Stimulated activated CD8-positive, alpha-beta memory T cell treated with anti-CD3 and anti-CD28 coated beads, Interleukin-7, amount 100 ng/mL, for 24 hours (primary cell): ENCODE results near the gene GALNT7.
"Not testable (repeated sequence)": the region's sequence is repeated elsewhere in the genome, so short reads cannot be mapped to it uniquely, and the experiment has no call there.

Experiments
- DNase-seq: peaks from one replicate; pipeline ENCODE4 v3.0.0-alpha.2; 2020; ENCODE audit warnings: low read depth

GALNT7 gene, protein sequence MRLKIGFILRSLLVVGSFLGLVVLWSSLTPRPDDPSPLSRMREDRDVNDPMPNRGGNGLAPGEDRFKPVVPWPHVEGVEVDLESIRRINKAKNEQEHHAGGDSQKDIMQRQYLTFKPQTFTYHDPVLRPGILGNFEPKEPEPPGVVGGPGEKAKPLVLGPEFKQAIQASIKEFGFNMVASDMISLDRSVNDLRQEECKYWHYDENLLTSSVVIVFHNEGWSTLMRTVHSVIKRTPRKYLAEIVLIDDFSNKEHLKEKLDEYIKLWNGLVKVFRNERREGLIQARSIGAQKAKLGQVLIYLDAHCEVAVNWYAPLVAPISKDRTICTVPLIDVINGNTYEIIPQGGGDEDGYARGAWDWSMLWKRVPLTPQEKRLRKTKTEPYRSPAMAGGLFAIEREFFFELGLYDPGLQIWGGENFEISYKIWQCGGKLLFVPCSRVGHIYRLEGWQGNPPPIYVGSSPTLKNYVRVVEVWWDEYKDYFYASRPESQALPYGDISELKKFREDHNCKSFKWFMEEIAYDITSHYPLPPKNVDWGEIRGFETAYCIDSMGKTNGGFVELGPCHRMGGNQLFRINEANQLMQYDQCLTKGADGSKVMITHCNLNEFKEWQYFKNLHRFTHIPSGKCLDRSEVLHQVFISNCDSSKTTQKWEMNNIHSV

DNA sequence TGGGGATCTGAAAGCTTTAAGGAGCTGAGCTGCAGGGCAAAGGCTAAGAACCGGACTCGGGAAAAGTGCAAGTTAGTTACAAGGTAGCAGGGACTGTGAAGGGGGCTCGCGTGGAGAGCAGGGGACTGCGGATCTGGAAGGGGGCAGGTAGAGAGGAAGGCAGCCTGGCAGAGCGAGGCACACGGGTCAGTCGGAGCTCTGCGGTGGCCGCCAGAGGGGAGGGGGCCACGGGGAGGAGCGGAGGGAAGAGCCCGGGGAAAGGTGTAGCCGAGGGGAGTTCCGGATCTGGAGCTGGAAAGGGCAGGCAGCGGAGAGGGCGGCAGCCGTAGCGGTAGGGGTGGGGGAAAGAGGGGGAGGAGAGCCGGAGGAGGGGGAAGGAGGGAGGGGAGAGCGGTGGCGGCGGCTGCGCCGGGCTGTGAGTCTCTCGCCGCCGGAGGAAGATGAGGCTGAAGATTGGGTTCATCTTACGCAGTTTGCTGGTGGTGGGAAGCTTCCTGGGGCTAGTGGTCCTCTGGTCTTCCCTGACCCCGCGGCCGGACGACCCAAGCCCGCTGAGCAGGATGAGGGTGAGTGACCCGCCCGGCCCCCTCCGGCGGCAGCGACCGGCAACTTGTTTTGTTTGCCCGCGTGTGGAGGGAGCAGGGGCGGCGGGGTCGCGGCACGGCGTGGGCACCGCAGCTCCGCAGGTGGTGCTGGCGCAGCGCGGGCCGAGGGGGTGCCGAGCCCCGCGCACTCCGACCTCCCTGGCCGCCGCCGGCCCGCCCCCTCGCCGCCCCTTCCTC lies at the start of gene GALNT7:
Gene GALNT7 (plus strand): TSS at position 416 of the 782 bp plus-strand sequence. CDS start 25 bp downstream, at position 441.
- peak; percentile 24 for DNase-seq

GRCh38 chr4:173118819-173119218 lies 49.8 kb upstream of the GALNT7 start:
- not testable (repeated sequence) for DNase-seq

- no peak for DNase-seq
These were observed 48.8 kb upstream of the GALNT7 start for GRCh38 chr4:173119818-173120217.

DNA sequence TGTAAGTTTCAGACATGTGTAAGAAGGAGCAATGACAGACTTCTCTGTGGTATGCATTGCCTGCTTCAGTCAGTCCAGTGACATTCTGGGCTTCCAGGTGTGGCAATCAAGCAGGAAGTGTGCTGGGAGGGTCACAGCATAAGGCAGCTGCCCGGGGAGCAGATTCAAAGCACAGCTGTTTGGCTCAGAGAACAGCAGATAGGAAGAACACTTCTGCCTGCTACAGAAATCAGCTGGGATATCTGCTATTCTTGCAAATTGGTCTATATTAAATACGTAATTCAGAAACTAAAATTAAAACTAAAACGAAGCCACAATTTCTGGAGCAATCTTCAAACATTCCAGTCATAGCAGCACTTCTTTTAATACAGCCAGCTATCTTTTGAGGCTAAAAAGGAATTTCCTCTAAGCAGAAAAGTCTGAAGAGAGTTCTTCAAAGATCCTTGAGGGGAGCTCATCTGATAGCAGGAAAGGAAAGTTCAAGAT lies 47.5 kb upstream of the GALNT7 start:
- DNase-seq, result no peak

- DNase-seq, result no peak
These were observed 44.3 kb upstream of the GALNT7 start for GRCh38 chr4:173124209-173124865.

GRCh38 chr4:173125216-173125812 lies 43.3 kb upstream of the GALNT7 start:
- DNase-seq, result no peak

- no peak for DNase-seq
These were observed 40.3 kb upstream of the GALNT7 start for GRCh38 chr4:173128199-173128890.

- DNase-seq, result no peak
These were observed 37.9 kb upstream of the GALNT7 start for GRCh38 chr4:173130687-173131086.

GRCh38 chr4:173134426-173134825 lies 34.2 kb upstream of the GALNT7 start:
- no peak for DNase-seq

DNA sequence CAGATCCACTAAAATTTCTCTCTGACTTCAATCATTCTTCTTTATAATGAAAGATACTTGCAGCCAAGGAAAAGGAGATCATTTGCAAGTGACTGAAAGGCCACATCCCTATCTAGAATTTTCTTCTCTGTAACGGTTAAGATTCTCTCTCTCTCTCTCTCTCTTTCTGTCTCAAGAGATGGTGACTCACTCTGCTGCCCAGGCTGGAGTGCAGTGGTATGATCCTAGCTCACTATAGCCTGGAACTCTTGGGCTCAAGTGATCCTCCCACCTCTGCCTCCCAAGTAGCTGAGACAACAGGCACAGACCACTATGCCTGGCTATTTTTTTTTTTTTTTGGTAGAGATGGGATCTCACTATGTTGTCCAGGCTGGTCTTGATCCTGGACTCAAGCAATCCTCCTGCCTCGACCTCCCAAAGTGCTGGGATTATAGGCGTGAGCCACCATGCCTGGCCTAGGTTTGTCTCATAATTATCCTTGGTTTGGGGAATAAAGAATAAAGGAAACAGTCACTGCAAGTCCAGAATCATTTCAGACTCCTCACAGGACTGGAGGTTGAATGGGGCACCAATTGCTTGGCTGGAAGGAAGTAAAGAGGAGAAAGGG lies 33.3 kb upstream of the GALNT7 start:
- DNase-seq, result no peak

- DNase-seq, result no peak
These were observed 30.0 kb upstream of the GALNT7 start for GRCh38 chr4:173138624-173139023.

DNA sequence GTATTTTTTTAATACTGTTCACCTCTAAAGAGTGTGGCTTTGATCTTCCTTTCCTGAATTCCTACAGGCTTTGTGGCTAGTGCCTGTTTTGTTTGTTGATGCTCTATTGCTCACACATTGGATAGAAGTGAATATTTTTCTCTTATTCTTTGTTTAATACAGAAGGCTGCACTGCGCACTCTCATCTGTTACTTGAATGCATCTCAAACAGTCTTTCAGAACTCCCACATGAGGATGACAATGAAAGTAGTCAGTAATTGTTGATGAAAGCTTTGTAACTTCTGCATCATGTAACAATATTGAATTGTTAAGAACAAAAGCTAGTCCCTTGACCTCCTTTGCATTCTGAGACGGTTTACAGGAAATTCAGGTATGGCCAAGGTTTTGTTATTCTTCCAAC lies 29.1 kb upstream of the GALNT7 start:
- DNase-seq, result no peak

DNA sequence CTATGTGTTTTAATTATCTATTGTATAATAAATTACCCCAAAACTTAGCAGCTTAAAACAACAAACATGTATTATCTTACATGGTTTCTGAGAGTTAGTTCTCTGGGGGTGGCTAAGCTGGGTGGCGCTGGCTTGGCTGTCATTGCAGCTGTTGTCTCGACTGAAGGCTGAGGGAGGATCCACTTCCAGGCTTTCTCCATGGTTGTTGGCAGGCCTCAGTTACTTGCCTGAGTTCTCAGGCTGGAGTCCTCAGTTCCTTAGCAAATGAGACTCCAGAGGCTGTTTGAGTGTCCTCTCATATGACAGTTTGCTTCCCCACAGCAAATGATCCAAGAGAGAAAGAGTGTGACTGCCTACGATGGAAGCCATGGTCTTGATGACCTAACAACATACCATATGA lies 23.5 kb upstream of the GALNT7 start:
- DNase-seq, result no peak

- DNase-seq, result no peak
These were observed 22.2 kb upstream of the GALNT7 start for GRCh38 chr4:173146456-173146855.

DNA sequence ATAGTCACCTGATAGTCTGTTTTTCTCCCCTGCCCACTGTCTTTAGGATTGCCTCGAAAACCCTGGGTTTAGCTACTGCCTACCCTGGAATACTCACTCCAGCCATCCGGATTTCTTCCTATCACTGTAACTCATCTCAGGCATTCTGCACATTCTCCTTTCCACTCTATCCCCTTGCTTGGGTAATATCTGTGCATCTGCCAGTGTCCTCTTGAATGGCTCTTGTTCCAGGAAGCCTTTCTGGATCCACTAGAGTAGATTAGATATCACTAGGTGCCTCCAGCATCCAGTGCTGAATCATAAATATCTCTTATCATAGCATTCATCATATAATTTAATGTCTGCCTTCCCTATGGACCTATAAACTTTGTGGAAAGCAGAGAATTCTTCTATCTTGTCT lies 17.1 kb upstream of the GALNT7 start:
- no peak for DNase-seq

- DNase-seq, result no peak
These were observed 16.5 kb upstream of the GALNT7 start for GRCh38 chr4:173152104-173152503.

GRCh38 chr4:173153445-173153844 lies 15.2 kb upstream of the GALNT7 start:
- no peak for DNase-seq

GRCh38 chr4:173159791-173160190 lies 8.8 kb upstream of the GALNT7 start:
- no peak for DNase-seq

DNA sequence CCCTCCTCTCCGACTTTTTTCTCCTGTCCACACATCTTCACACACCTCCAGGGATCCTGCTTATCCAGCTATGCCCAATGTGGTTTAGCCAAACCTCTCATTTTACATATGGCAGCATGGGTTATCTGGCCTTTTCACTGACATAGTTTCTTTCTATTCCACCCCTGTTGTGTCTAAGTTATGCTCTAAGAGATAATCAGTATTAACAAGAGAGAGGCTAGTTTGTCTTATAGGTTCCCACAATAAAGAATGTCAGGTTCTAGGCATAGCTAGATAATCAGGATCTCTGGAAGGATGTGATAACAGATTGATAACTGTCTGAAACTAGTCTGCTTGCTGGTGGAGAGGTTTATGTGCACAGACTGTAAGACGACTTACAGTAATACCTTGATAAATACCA lies 7.7 kb upstream of the GALNT7 start:
- DNase-seq, result no peak

GRCh38 chr4:173161311-173161710 lies 7.3 kb upstream of the GALNT7 start:
- DNase-seq, result no peak

DNA sequence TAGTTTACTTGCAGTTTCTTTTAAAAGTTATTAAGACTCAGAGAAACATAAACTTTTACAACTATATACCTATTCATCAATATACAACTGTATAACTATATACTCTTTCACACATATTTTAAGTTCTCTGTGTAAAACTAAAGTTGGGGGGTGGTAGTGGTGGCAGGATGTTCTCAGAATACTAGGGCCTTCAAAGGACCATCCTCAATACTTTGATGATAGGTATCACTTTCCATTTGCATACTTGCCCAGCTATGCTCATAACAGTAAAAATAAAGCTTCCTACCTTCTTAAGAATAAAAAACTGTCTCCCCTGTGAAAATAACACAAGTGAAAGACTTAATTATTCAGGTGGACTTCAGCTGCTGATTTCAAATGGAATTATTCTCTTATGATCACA lies 2.9 kb upstream of the GALNT7 start:
- DNase-seq, result no peak
